PC-3 (cell line): ENCODE data around the gene ZBTB7C.

Experiments
- CTCF ChIP-seq: fragments of 300-600 bp; sonication (generic); conservative IDR thresholded peaks from 2 replicates; pipeline ENCODE4 v1.5.1; 2017; ENCODE audit warnings: antibody characterized with exemption, low read depth, mild to moderate bottlenecking, low read length
- EZH2 ChIP-seq: fragments of 300-600 bp; sonication (generic); IDR thresholded peaks from one replicate; pipeline ENCODE4 v1.6.1; 2017; ENCODE audit warnings: antibody characterized with exemption, mild to moderate bottlenecking, low read length; ENCODE audit not compliant: unreplicated experiment

GRCh38 chr18:48390641-48391040 is 18.5 kb downstream of the ZBTB7C start:
- TF ChIP-seq EZH2 (no peak), CTCF (no peak)
